Dedifferentiated amniotic fluid mesenchymal stem cell (primary cell): Measurements from ENCODE around the gene FNBP1L.

Source experiments
- DNase-seq: peaks from one replicate; pipeline ENCODE4 v3.0.0-alpha.2; 2016; ENCODE audit errors: extremely low spot score

Gene FNBP1L

DNA sequence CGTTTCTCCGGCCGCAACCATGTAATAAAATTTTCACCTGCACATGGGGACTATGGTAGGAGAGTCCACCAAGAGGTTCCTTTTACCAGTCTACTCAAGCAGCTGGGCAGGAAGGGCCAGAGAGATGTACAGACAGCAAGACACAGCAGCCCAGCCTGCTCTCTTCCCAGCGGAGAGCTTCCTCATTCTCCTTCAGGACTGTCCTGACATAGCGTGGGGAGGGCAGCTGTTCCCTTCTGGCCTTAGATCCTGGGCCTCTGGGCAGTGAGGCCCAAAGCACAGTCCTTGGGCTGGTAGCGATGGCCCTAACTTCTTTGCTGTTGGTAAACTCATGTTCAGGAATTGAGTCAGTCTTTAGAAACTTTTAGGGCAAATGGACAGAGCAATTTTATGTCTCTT is 144.6 kb downstream of the FNBP1L start:
- DNase-seq: no peak

DNA sequence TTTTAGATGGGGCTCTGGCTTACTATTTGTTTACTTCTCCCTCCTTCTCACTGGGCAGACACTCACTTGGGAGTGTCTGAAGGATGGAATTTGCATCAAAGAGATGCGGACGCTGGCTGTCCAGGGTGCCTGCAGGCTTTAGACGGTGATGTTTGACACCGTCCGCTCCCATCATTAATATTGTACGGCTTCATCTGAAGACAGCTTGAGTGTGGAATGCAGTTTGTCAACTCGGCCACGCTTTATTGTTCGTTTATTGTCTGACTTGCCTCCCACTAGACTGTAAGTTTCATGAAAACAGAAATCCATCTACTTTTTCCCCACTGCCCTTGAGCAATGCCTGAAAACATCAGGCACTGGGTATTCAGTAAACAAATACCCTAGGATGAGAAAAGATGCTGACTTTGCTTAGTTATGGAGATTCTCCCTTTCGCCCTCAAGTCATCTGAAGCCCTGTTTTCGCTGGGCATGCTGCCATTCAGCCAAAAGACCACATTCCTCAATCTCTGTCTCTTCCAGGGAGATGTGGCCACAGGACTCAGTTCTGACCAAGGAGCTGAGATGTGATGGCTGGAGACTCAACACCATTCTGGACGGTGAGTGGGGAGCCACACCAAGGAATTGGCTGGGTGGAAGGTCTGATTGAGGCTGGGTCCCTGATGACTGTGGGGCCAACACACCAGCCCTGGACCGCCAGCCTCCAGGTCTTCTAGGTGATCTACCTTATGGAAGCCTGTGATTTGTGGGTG is 146.1 kb downstream of the FNBP1L start:
- DNase-seq: no peak

DNA sequence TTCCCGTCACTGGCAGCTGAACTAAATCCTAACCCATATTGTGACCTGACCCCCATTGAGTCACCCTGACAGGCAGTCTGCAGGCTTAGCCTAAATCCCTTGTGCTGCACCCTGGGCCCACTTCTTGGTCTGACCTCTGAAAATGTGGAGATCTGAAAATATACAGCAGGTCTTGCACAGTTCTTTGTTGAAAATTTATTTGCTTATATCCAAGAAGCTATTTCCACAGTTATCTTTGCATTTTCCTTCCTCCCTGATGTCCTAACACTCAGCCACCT is 146.6 kb downstream of the FNBP1L start:
- DNase-seq: no peak

DNA sequence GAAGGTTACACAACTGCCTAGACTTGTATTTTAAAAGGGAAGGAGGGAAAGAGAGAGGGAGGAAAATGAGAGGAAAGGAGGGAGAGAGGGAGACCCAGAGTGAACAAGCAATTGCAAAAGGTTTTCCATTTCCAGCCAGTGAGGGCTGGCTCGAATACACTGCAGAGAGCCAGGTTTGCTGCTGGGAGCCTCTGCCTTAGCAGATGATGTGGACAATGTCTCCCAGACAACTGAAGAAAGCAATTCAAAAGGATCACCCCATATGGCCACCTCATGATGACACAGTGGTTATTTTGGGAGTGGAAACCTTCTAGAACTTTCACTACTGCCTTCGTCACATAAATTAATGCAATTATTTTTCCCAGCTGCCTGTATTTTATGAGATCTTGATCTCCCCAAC is 147.3 kb downstream of the FNBP1L start:
- DNase-seq: no peak

DNA sequence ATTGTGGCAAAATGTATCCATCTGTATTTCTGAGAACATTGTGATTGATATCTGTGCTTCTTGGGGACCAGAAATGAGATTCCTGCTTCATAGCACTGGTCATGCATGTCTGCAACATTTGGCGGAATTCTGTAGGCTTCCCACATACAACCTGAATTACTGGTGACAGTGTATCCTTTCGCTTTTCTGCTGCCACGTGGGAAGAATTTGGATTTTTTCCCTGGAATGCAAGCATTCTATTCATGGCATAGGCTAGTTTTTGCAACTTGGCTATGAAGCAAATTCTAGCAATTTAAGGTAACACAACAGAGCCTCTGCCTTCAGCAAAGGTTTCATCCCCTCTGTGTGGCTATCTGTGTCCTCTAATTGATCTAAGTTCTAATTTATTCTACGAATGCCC is 147.8 kb downstream of the FNBP1L start:
- DNase-seq: no peak

DNA sequence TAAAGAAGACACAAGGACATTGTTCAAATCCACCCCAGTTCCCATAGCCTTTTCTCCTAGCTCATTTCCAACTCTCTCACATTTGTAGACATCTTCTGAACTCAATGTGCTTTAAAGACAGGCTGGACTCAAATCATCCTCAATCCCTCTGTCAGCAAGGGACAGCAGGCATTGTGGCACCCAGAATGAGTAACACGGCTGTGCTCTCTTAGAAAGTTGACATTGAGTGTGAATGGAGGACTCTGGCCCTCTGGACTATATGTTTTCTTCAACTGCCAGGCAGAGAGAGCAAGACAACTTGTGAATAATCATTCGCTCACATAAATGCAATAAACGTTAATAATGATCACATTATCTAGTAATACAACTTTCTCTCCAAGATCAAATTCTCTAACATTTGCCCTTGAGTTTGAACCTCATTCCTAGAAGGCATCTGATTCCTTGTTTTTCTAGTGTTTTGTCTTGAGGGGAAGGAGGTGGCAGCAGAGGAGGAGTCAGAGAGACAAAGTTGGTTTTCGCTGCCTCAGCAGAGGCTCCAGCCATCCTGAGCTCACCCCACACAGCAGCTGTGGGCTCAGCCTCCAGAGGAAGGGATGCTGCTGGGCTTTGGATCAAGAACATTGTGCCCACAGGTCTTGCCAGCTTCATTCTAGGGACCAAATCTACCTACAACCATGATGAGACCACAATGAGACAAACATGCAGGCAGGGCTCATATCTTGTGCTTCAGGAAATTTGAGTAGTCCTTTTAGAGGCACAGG is 148.6 kb downstream of the FNBP1L start:
- no peak for DNase-seq

DNA sequence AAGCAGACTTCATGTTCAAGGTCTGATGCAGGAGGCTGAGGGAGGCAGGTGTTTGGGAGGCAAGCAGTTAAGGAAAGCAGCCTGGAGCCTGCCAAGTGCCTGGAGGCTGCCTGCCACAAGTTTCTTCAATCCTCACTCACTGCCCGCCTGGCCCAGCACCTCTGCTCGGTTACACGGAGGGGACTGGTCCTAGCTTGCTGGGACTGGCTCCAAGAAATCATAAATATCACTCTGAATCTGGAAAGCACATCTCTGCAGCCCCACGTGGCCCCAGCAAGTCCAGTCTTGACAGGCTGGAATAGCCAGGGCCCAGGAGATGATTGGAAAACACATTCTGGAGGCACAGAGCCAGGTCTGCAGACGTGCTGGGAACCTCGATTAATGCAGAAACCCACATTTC is 149.8 kb downstream of the FNBP1L start:
- DNase-seq: no peak

DNA sequence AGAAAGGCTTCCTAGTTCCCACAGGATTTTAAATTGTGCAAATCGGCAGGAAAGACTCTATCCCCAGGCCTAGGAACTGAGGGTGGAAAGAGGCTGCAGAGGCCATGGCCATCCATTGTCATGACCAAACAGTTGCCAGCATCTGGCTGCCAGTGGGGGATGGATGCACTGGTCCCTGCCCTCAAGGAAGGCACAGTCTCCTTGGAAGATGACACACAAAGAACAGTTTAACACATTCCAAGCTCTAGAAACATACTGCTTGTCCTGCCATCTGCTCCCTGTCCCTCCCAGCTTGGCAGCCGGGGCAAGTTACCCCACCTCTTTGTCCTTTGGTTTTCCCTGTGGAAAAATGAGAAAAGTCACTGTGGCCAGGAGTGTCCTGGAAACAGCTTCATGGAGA is 150.5 kb downstream of the FNBP1L start:
- DNase-seq: no peak

DNA sequence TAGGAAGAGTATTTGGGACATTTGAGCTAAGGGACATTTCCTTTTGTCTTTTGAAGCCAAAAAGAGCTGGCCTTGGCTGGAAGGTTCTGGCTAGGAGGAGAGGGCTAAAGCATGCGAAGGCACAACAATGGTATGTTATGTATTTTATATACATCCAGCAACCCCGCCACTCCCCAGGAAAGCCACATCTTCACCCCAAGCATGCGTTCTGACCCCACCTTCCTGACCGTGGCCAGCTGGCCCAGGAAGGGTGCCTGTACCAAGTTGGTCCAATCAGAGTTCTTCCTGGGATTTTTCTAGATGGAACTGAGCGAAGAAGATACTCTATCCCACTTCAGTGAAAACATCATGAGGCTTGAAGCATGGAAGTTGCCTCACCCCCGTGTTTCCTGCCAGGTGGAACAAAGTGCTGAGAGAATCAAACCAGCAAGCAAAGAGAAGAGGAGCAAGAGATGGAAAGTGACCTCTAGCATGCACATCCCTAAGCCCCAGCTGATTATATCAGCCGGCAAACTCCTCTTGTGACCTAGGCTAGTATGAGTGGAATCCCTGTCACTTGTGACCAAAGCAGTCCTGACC is 151.0 kb downstream of the FNBP1L start:
- DNase-seq: no peak

DNA sequence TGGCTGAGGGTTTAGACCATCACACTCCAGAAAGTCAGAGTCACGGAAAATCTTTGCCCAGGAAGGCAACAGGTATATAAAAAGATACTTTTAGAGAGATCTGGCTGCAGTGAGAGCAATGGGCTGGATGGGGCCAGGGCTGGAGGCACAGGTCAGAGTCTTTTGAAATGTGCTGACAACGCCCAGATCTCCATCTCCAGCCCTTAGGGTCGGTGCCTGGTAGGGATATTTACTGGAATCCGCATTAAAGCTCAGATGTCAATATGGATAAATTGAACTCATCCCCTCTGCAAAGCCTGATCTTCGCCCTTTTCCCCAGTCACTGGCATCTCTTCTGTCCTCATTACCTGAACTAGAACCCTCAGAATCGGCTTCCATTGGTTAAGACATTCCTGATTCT is 151.6 kb downstream of the FNBP1L start:
- no peak for DNase-seq

DNA sequence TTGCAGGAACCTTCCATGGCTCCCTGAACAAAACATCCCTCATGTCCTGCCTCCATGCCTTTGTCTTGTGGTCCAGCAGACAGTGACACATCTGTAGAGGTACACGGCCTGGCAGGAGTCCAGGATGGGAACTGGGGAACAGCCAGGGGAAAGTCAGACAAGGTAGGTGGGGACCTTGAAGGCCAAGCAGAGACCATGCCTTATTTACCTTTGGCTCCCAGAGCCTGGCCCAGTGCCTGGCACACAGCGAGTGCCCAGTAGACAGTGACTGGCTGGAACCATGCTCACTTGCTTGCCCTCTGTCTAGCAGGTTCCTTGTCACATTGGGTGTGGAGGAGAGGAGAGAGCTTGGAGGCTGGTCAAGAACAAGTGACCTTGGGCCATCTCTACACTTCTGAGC is 152.7 kb downstream of the FNBP1L start:
- DNase-seq: no peak

DNA sequence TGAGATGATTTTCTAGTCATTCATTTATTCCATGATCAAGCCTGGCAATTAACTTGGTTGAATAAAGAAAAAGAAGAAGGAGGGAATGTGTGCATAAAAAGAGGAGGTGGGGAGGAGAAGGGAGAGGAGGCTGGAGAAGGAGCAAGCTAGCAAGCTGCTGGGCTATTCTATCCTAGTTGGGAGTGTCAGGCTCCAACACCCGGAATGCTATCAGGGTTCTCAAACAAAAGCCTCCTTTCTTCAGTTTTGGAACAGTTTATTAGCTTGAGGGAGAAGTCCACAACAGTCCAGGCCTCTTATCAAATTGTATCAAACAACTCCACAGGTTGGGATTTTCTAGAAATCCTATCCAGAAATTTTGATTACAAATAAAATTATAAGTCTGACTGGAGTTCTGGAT is 153.8 kb downstream of the FNBP1L start:
- no peak for DNase-seq

DNA sequence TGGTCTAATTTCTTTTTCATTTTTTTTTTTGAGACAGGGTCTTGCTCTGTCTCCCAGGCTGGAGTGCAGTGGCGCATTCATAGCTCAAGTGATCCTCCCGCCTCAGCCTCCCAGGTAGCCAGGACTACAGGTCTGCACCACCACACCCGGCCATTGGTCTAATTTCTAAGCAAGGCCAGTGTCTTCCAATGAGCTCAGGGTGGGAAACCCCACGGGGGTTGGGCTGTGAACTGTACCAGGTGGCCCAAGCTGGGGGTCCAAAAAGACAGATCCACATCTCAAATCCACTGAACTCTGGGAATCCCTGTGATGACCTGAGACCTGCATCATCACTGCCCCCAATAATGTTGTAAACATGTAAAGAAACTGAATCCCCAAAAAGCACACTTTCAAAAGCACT is 154.2 kb downstream of the FNBP1L start:
- no peak for DNase-seq

DNA sequence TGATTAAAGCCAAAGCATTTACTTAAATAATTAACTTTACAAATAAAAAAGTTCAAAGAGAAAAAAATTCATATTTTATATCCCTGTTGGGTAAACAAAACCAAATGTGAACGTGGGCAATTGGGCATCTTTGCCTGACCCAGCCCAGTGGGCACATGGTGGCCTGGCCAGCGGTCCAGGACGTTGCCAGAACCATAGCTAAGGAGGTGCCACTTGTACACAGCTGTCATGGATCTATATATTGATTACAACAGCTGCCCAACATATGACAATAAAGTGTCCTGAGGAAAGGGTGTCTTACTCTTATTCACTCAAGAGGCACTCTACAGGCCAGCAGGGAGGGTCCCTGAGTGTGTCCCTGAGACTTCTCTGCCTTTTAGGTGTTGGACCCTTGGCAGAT is 155.2 kb downstream of the FNBP1L start:
- no peak for DNase-seq

DNA sequence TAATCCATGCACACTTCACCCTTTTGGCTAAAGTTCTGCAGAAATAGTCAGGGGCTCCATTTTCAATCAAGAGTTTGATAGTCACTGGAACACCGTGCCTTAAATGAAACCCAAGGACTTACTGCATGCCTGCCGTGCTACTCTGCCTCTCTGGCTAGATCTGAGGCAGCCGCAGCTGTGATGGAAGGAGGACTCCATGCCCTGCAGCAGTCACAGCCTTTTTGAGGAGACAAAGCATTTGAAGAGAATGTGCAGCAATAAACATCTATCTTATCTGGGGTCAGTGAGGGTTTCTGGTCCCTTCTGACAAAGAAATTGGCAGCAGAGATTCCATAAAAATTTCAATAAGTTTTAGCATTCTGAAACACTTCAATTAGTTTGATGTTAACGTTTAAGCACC is 155.7 kb downstream of the FNBP1L start:
- no peak for DNase-seq
